DOHH2 (cell line): ENCODE data around the gene ACTR6.

Experiments
- H3F3A ChIP-seq: fragments of 200-600 bp; sonication (generic), shearing (Covaris generic); 2 replicates; pipeline ENCODE4 v1.6.0; 2016; ENCODE audit warnings: antibody characterized with exemption, mild to moderate bottlenecking; ENCODE audit not compliant: control insufficient read depth, insufficient read depth
- H3K27ac ChIP-seq: fragments of 200-600 bp; sonication (generic); 2 replicates; pipeline ENCODE4 v1.5.1; 2014; ENCODE audit warnings: low read depth, mild to moderate bottlenecking, low read length, moderate library complexity
- H3K27me3 ChIP-seq: fragments of 200-600 bp; sonication (generic); 2 replicates; pipeline ENCODE4 v1.6.1; 2014; ENCODE audit warnings: mild to moderate bottlenecking, low read length, mixed read lengths; ENCODE audit not compliant: control insufficient read depth
- H3K36me3 ChIP-seq: fragments of 200-600 bp; sonication (generic); 2 replicates; pipeline ENCODE4 v1.6.1; 2014; ENCODE audit warnings: mild to moderate bottlenecking, low read length, moderate library complexity, mixed read lengths; ENCODE audit not compliant: control insufficient read depth
- H3K4me1 ChIP-seq: fragments of 200-600 bp; sonication (generic); 2 replicates; pipeline ENCODE4 v1.6.1; 2014; ENCODE audit warnings: mild to moderate bottlenecking, low read length, mixed read lengths; ENCODE audit not compliant: control insufficient read depth
- H3K4me2 ChIP-seq: fragments of 200-600 bp; sonication (generic); 2 replicates; pipeline ENCODE4 v1.6.0; 2014; ENCODE audit warnings: mild to moderate bottlenecking, low read length, moderate library complexity
- H3K4me3 ChIP-seq: fragments of 200-600 bp; sonication (generic); 2 replicates; pipeline ENCODE4 v1.5.1; 2014; ENCODE audit warnings: mild to moderate bottlenecking, low read length, mixed read lengths
- H3K79me2 ChIP-seq: fragments of 200-600 bp; sonication (generic); 2 replicates; pipeline ENCODE4 v1.6.1; 2014; ENCODE audit warnings: mild to moderate bottlenecking, low read length, mixed read lengths; ENCODE audit not compliant: control insufficient read depth
- H3K9me2 ChIP-seq: fragments of 200-600 bp; sonication (generic); replicated peaks from 2 replicates; pipeline ENCODE4 v1.6.1; 2014; ENCODE audit warnings: mild to moderate bottlenecking, low read length, mixed read lengths; ENCODE audit not compliant: control insufficient read depth
- H3K9me3 ChIP-seq: fragments of 200-600 bp; sonication (generic); 2 replicates; pipeline ENCODE4 v1.6.1; 2014; ENCODE audit warnings: antibody characterized with exemption, low read length, mixed read lengths; ENCODE audit not compliant: control insufficient read depth, insufficient read depth
- H4K20me1 ChIP-seq: fragments of 200-600 bp; sonication (generic); 2 replicates; pipeline ENCODE4 v1.6.0; 2014; ENCODE audit warnings: low read depth, mild to moderate bottlenecking, antibody characterized with exemption, low read length, moderate library complexity; ENCODE audit not compliant: control insufficient read depth, insufficient read depth
- CTCF ChIP-seq: fragments of 200-600 bp; sonication (generic); IDR thresholded peaks from one replicate; pipeline ENCODE4 v1.5.1; 2014; ENCODE audit warnings: antibody characterized with exemption, mild to moderate bottlenecking, low read depth, low read length; ENCODE audit not compliant: poor library complexity, severe bottlenecking
- EZH2phosphoT487 ChIP-seq: fragments of 200-600 bp; sonication (generic); IDR thresholded peaks from 2 replicates; pipeline ENCODE4 v1.6.1; 2017; ENCODE audit warnings: borderline replicate concordance, mild to moderate bottlenecking, antibody characterized with exemption, low read length, moderate library complexity, mixed read lengths

The ACTR6 gene

GRCh38 chr12:100234166-100234565 is 33.6 kb downstream of the ACTR6 start:
- Histone ChIP-seq H3K27ac (no peak overlapping the region), H4K20me1 (no peaks in the 10 kb centered on the region), H3K36me3 (no peaks in the 10 kb centered on the region), H3K27me3 (no peaks in the 10 kb centered on the region), H3K4me1 (no peaks in the 10 kb centered on the region), H3K4me3 (no peak overlapping the region), H3K9me3 (no peaks in the 10 kb centered on the region), H3F3A (no peaks in the 10 kb centered on the region), H3K4me2 (no peak overlapping the region), H3K9me2 (no peaks in the 10 kb centered on the region), H3K79me2 (no peaks in the 10 kb centered on the region)
- TF ChIP-seq CTCF (no peak), EZH2phosphoT487 (no peak)

- Histone ChIP-seq H3K27me3 (no peaks in the 10 kb centered on the region), H4K20me1 (no peaks in the 10 kb centered on the region), H3K9me3 (no peaks in the 10 kb centered on the region), H3K27ac (no peak overlapping the region), H3K4me1 (no peaks in the 10 kb centered on the region), H3F3A (no peaks in the 10 kb centered on the region), H3K36me3 (no peaks in the 10 kb centered on the region), H3K4me3 (no peak overlapping the region), H3K9me2 (no peaks in the 10 kb centered on the region), H3K79me2 (no peaks in the 10 kb centered on the region), H3K4me2 (no peak overlapping the region)
- peak; percentile 69 for TF ChIP-seq CTCF
- TF ChIP-seq EZH2phosphoT487: no peak
These were observed 34.1 kb downstream of the ACTR6 start for GRCh38 chr12:100234591-100235304.

- Histone ChIP-seq H3K4me2 (no peak overlapping the region), H3K4me1 (no peaks in the 10 kb centered on the region), H3K36me3 (no peaks in the 10 kb centered on the region), H4K20me1 (no peaks in the 10 kb centered on the region), H3F3A (no peaks in the 10 kb centered on the region), H3K79me2 (no peaks in the 10 kb centered on the region), H3K27ac (no peak overlapping the region), H3K9me2 (no peaks in the 10 kb centered on the region), H3K9me3 (no peaks in the 10 kb centered on the region), H3K27me3 (no peaks in the 10 kb centered on the region), H3K4me3 (no peak overlapping the region)
- TF ChIP-seq CTCF (no peak), EZH2phosphoT487 (no peak)
These were observed 38.2 kb downstream of the ACTR6 start for GRCh38 chr12:100238801-100239200.
